HG03039 (cell line): ENCODE measurements around the gene EEF1AKMT1.
"Not testable (repeated sequence)": the region's sequence is repeated elsewhere in the genome, so short reads cannot be mapped to it uniquely, and the experiment has no call there.

Experiments used
- ATAC-seq: cut with Tn5 transposase; IDR thresholded peaks from one replicate; pipeline ENCODE4 v1.9.1; 2021; ENCODE audit warnings: mild to moderate bottlenecking, moderate library complexity; ENCODE audit not compliant: unreplicated experiment

The EEF1AKMT1 gene

GRCh38 chr13:20778311-20778710 is 4.5 kb upstream of the EEF1AKMT1 start:
- no peak for ATAC-seq

GRCh38 chr13:20776751-20777150 is 3.0 kb upstream of the EEF1AKMT1 start:
- ATAC-seq: no peak

- no peak for ATAC-seq
These were observed 2.2 kb upstream of the EEF1AKMT1 start for GRCh38 chr13:20775961-20776360.

- no peak for ATAC-seq
These were observed 985 bp upstream of the EEF1AKMT1 start for GRCh38 chr13:20774746-20775145.

- ATAC-seq: no peak
These were observed 1.2 kb downstream of the EEF1AKMT1 start for GRCh38 chr13:20772401-20773131.

- no peak for ATAC-seq
These were observed 3.9 kb downstream of the EEF1AKMT1 start for GRCh38 chr13:20769834-20770233.

GRCh38 chr13:20769091-20769490 is 4.7 kb downstream of the EEF1AKMT1 start:
- no peak for ATAC-seq

GRCh38 chr13:20767309-20767943 is 6.3 kb downstream of the EEF1AKMT1 start:
- ATAC-seq: no peak

- ATAC-seq: no peak
These were observed 12.9 kb downstream of the EEF1AKMT1 start for GRCh38 chr13:20760872-20761271.

- ATAC-seq: no peak
These were observed 19.8 kb downstream of the EEF1AKMT1 start for GRCh38 chr13:20754009-20754408.

- no peak for ATAC-seq
These were observed 24.4 kb downstream of the EEF1AKMT1 start for GRCh38 chr13:20749377-20749776.

GRCh38 chr13:20743830-20744404 is 29.8 kb downstream of the EEF1AKMT1 start:
- not testable (repeated sequence) for ATAC-seq

- no peak for ATAC-seq
These were observed 33.7 kb downstream of the EEF1AKMT1 start for GRCh38 chr13:20740021-20740420.

- no peak for ATAC-seq
These were observed 35.1 kb downstream of the EEF1AKMT1 start for GRCh38 chr13:20738616-20739015.

- no peak for ATAC-seq
These were observed 43.9 kb downstream of the EEF1AKMT1 start for GRCh38 chr13:20729633-20730585.

- no peak for ATAC-seq
These were observed 45.0 kb downstream of the EEF1AKMT1 start for GRCh38 chr13:20728579-20729311.

GRCh38 chr13:20727856-20728255 is 45.9 kb downstream of the EEF1AKMT1 start:
- ATAC-seq: no peak

- ATAC-seq: no peak
These were observed 52.1 kb downstream of the EEF1AKMT1 start for GRCh38 chr13:20721454-20722357.

- ATAC-seq: no peak
These were observed 52.7 kb downstream of the EEF1AKMT1 start for GRCh38 chr13:20721058-20721453.
